ENCODE measurements around the gene CTNNA3.

The CTNNA3 gene

GRCh38 chr10:67608001-67608400, 88.0 kb downstream of the CTNNA3 start (continued):
- no peak for TF ChIP-seq ZNF133 (tag by site-specific recombination; IDR thresholded peaks at IDR 0.05)
- TF ChIP-seq, protein P1, sequence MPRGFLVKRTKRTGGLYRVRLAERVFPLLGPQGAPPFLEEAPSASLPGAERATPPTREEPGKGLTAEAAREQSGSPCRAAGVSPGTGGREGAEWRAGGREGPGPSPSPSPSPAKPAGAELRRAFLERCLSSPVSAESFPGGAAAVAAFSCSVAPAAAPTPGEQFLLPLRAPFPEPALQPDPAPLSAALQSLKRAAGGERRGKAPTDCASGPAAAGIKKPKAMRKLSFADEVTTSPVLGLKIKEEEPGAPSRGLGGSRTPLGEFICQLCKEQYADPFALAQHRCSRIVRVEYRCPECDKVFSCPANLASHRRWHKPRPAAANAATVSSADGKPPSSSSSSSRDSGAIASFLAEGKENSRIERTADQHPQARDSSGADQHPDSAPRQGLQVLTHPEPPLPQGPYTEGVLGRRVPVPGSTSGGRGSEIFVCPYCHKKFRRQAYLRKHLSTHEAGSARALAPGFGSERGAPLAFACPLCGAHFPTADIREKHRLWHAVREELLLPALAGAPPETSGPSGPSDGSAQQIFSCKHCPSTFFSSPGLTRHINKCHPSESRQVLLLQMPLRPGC (tag by site-specific recombination; IDR thresholded peaks at IDR 0.05), result no peak
- no peak for TF ChIP-seq ZNF629 (tag by site-specific recombination; IDR thresholded peaks at IDR 0.05)
- no peak for TF ChIP-seq ZNF704 (tag by site-specific recombination; IDR thresholded peaks at IDR 0.05)
- no peak for TF ChIP-seq ZNF501 (tag by site-specific recombination; IDR thresholded peaks at IDR 0.05)
- TF ChIP-seq PATZ1 (tag by site-specific recombination; IDR thresholded peaks at IDR 0.05), result no peak

GRCh38 chr10:67607472-67607871, 88.5 kb downstream of the CTNNA3 start:
- TF ChIP-seq ZNF16 (tag by site-specific recombination; IDR thresholded peaks at IDR 0.05; ENCODE audit: low read depth), result no peak
- TF ChIP-seq REPIN1 (tag by site-specific recombination; IDR thresholded peaks at IDR 0.05; ENCODE audit: low read depth), result no peak
- no peak for TF ChIP-seq ZBTB21 (tag by site-specific recombination; IDR thresholded peaks at IDR 0.05)
- TF ChIP-seq PRDM1 (tag by site-specific recombination; IDR thresholded peaks at IDR 0.05), result no peak
- TF ChIP-seq ZNF624 (tag by site-specific recombination; IDR thresholded peaks at IDR 0.05), result no peak
- TF ChIP-seq, protein P2, sequence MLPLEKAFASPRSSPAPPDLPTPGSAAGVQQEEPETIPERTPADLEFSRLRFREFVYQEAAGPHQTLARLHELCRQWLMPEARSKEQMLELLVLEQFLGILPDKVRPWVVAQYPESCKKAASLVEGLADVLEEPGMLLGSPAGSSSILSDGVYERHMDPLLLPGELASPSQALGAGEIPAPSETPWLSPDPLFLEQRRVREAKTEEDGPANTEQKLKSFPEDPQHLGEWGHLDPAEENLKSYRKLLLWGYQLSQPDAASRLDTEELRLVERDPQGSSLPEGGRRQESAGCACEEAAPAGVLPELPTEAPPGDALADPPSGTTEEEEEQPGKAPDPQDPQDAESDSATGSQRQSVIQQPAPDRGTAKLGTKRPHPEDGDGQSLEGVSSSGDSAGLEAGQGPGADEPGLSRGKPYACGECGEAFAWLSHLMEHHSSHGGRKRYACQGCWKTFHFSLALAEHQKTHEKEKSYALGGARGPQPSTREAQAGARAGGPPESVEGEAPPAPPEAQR (tag by site-specific recombination; IDR thresholded peaks at IDR 0.05), result no peak
- no peak for TF ChIP-seq ZNF132 (tag by site-specific recombination; IDR thresholded peaks at IDR 0.05; ENCODE audit: borderline replicate concordance)
- TF ChIP-seq ZNF785 (tag by site-specific recombination; IDR thresholded peaks at IDR 0.05), result no peak
- TF ChIP-seq ZNF416 (tag by site-specific recombination; IDR thresholded peaks at IDR 0.05), result no peak
- TF ChIP-seq, protein P3, sequence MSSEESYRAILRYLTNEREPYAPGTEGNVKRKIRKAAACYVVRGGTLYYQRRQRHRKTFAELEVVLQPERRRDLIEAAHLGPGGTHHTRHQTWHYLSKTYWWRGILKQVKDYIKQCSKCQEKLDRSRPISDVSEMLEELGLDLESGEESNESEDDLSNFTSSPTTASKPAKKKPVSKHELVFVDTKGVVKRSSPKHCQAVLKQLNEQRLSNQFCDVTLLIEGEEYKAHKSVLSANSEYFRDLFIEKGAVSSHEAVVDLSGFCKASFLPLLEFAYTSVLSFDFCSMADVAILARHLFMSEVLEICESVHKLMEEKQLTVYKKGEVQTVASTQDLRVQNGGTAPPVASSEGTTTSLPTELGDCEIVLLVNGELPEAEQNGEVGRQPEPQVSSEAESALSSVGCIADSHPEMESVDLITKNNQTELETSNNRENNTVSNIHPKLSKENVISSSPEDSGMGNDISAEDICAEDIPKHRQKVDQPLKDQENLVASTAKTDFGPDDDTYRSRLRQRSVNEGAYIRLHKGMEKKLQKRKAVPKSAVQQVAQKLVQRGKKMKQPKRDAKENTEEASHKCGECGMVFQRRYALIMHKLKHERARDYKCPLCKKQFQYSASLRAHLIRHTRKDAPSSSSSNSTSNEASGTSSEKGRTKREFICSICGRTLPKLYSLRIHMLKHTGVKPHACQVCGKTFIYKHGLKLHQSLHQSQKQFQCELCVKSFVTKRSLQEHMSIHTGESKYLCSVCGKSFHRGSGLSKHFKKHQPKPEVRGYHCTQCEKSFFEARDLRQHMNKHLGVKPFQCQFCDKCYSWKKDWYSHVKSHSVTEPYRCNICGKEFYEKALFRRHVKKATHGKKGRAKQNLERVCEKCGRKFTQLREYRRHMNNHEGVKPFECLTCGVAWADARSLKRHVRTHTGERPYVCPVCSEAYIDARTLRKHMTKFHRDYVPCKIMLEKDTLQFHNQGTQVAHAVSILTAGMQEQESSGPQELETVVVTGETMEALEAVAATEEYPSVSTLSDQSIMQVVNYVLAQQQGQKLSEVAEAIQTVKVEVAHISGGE (tag by site-specific recombination; conservative IDR thresholded peaks at IDR 0.05; ENCODE audit: low read depth), result no peak
- no peak for TF ChIP-seq ELK4 (IDR thresholded peaks at IDR 0.05; ENCODE audit: borderline replicate concordance, low read depth, low read length)
- POLR2A ChIA-PET, result no interaction called here
- no peak overlapping the region for H3K4me3 ChIP-seq (ENCODE audit: low read depth, low read length)
- no peaks in the 10 kb centered on the region for H3K9me3 ChIP-seq (ENCODE audit: control insufficient read depth, insufficient read depth, low read depth, low read length)
- no peak overlapping the region for H3K27ac ChIP-seq (ENCODE audit: extremely low read depth, low read depth, low read length)
- H3K4me1 ChIP-seq (ENCODE audit: control insufficient read depth, insufficient read depth, low read length), result peaks cover 10% of the 10 kb centered on the region; the same call in 1 of the 2 replicates
- CTCF ChIA-PET, result no interaction called here
- no peaks in the 10 kb centered on the region for H3K36me3 ChIP-seq (ENCODE audit: control insufficient read depth in 2 of 2, insufficient read depth in 1 of 2, low read length in 2 of 2)
